Measurements from ENCODE around the gene EIF1.
A peak's percentile ranks its signal among the peaks of the same experiment; 100 is the strongest.
"Not testable (repeated sequence)": the region's sequence is repeated elsewhere in the genome, so short reads cannot be mapped to it uniquely, and the experiment has no call there.

EIF1 gene

GRCh38 chr17:41681776-41682175 lies 6.9 kb upstream of the EIF1 start:
- no peak overlapping the region for H3K4me3 ChIP-seq
- no peak for TF ChIP-seq Cebpa-rat (IDR thresholded peaks at IDR 0.05)
- H3K4me2 ChIP-seq = peak overlapping the region in 6 of 11 experiments; percentile 15 to 71 (median 53); a peak in 7 of 22 replicates

GRCh38 chr17:41682631-41683030 lies 6.1 kb upstream of the EIF1 start:
- no peak overlapping the region for H3K4me3 ChIP-seq
- peaks cover 20 to 63% (median 37%) of the 10 kb centered on the region in 10 experiments for H3K4me1 ChIP-seq
- H3K9me3 ChIP-seq (replicated peaks in 1 of 11) = peaks cover 0 to 24% (median 20%) of the 10 kb centered on the region in 11 experiments; a peak in 18 of 22 replicates
- H4K20me1 ChIP-seq = no peaks in the 10 kb centered on the region
- H3K36me3 ChIP-seq = no peaks in the 10 kb centered on the region
- H3K27me3 ChIP-seq = no peaks in the 10 kb centered on the region
- no peak overlapping the region for H3K9ac ChIP-seq
- TF ChIP-seq Cebpa-rat (IDR thresholded peaks at IDR 0.05) = no peak
- peak overlapping the region in 5 of 11 experiments; percentile 51 to 71 (median 53); a peak in 10 of 22 replicates for H3K4me2 ChIP-seq
- no peak overlapping the region for H3K27ac ChIP-seq

More at GRCh38 chr17:41681776-41682175, 6.9 kb upstream of the EIF1 start:
- H3K9me3 ChIP-seq (replicated peaks in 1 of 11) = peaks cover 0 to 32% (median 27%) of the 10 kb centered on the region in 11 experiments; a peak in 18 of 22 replicates
- H3K36me3 ChIP-seq = no peaks in the 10 kb centered on the region
- H4K20me1 ChIP-seq = no peaks in the 10 kb centered on the region
- no peaks in the 10 kb centered on the region for H3K27me3 ChIP-seq
- H3K9ac ChIP-seq = no peak overlapping the region
- no peak overlapping the region for H3K27ac ChIP-seq
- H3K4me1 ChIP-seq = peaks cover 17 to 65% (median 37%) of the 10 kb centered on the region in 10 experiments

GRCh38 chr17:41683441-41684007 lies 5.2 kb upstream of the EIF1 start:
- Histone ChIP-seq H3K4me3 (no peak overlapping the region), H3K4me2 (peak overlapping the region in 3 of 11 experiments; percentile 53 to 71 (median 60); a peak in 6 of 22 replicates), H3K4me1 (peaks cover 23 to 58% (median 39%) of the 10 kb centered on the region in 10 experiments), H3K9ac (no peak overlapping the region), H3K36me3 (no peaks in the 10 kb centered on the region), H3K27me3 (no peaks in the 10 kb centered on the region), H3K9me3 (replicated peaks in 1 of 11) (peaks cover 0 to 15% (median 11%) of the 10 kb centered on the region in 11 experiments; a peak in 18 of 22 replicates), H4K20me1 (no peaks in the 10 kb centered on the region), H3K27ac (no peak overlapping the region)
- TF ChIP-seq Cebpa-rat (IDR thresholded peaks at IDR 0.05) = no peak

GRCh38 chr17:41684035-41684434 lies 4.7 kb upstream of the EIF1 start:
- H3K27me3 ChIP-seq = no peaks in the 10 kb centered on the region
- H4K20me1 ChIP-seq = peaks cover 0 to 3% (median 3%) of the 10 kb centered on the region in 11 experiments; a peak in 9 of 22 replicates

GRCh38 chr17:41685753-41686152 lies 2.9 kb upstream of the EIF1 start:
- H3K27me3 ChIP-seq, H3K4me3 ChIP-seq, H3K4me2 ChIP-seq, H3K9ac ChIP-seq, H3K27ac ChIP-seq: not testable (repeated sequence)
- Histone ChIP-seq H3K4me1 (peaks cover 14 to 50% (median 32%) of the 10 kb centered on the region in 10 experiments), H4K20me1 (peaks cover 15 to 20% (median 19%) of the 10 kb centered on the region in 11 experiments), H3K9me3 (replicated peaks in 1 of 11) (peaks cover 0 to 13% (median 10%) of the 10 kb centered on the region in 11 experiments; a peak in 12 of 22 replicates), H3K36me3 (peaks cover 14 to 15% (median 15%) of the 10 kb centered on the region in 11 experiments)

More at GRCh38 chr17:41684035-41684434, 4.7 kb upstream of the EIF1 start:
- Histone ChIP-seq H3K4me2 (peak overlapping the region in 1 of 11 experiments; percentile 71; a peak in 1 of 22 replicates), H3K36me3 (no peaks in the 10 kb centered on the region), H3K27ac (no peak overlapping the region), H3K9me3 (replicated peaks in 1 of 11) (peaks cover 0 to 13% (median 10%) of the 10 kb centered on the region in 11 experiments; a peak in 12 of 22 replicates), H3K4me1 (peaks cover 18 to 55% (median 34%) of the 10 kb centered on the region in 10 experiments), H3K4me3 (no peak overlapping the region), H3K9ac (no peak overlapping the region)
- TF ChIP-seq Cebpa-rat (IDR thresholded peaks at IDR 0.05) = no peak

- no peak for TF ChIP-seq Cebpa-rat (IDR thresholded peaks at IDR 0.05)
- no peak overlapping the region for H3K4me3 ChIP-seq
These were observed 2.4 kb upstream of the EIF1 start for GRCh38 chr17:41686281-41686680.

GRCh38 chr17:41687828-41688640 lies 651 bp upstream of the EIF1 start:
- Histone ChIP-seq H3K9ac (peak overlapping the region; percentile 98 to 100 (median 99)), H4K20me1 (peaks cover 38 to 43% (median 42%) of the 10 kb centered on the region in 11 experiments), H3K4me3 (peak overlapping the region; percentile 69 to 98 (median 89)), H3K9me3 (replicated peaks in 1 of 11) (peaks cover 0 to 13% (median 10%) of the 10 kb centered on the region in 11 experiments; a peak in 12 of 22 replicates), H3K4me2 (peak overlapping the region; percentile 66 to 89 (median 87)), H3K27me3 (no peaks in the 10 kb centered on the region), H3K36me3 (peaks cover 37 to 38% (median 37%) of the 10 kb centered on the region in 11 experiments), H3K4me1 (peaks cover 21 to 48% (median 30%) of the 10 kb centered on the region in 10 experiments), H3K27ac (peak overlapping the region; percentile 73 to 100 (median 99))
- TF ChIP-seq Cebpa-rat (IDR thresholded peaks at IDR 0.05) = no peak

More at GRCh38 chr17:41686281-41686680, 2.4 kb upstream of the EIF1 start:
- H3K27me3 ChIP-seq = no peaks in the 10 kb centered on the region
- peaks cover 20 to 55% (median 37%) of the 10 kb centered on the region in 10 experiments for H3K4me1 ChIP-seq
- H3K9ac ChIP-seq = no peak overlapping the region
- H4K20me1 ChIP-seq = peaks cover 20 to 26% (median 24%) of the 10 kb centered on the region in 11 experiments
- peaks cover 20 to 21% (median 20%) of the 10 kb centered on the region in 11 experiments for H3K36me3 ChIP-seq
- H3K27ac ChIP-seq = peak overlapping the region in 3 of 11 experiments; percentile 10 to 63 (median 37); a peak in 3 of 22 replicates
- peaks cover 0 to 13% (median 10%) of the 10 kb centered on the region in 11 experiments; a peak in 12 of 22 replicates for H3K9me3 ChIP-seq (replicated peaks in 1 of 11)
- peak overlapping the region in 2 of 11 experiments; percentile 28 to 53; a peak in 2 of 22 replicates for H3K4me2 ChIP-seq

- peaks cover 44 to 59% (median 55%) of the 10 kb centered on the region in 11 experiments for H4K20me1 ChIP-seq
- peak overlapping the region; percentile 98 to 100 (median 99) for H3K9ac ChIP-seq
- H3K4me2 ChIP-seq = peak overlapping the region; percentile 75 to 98 (median 89)
- peaks cover 46 to 55% (median 53%) of the 10 kb centered on the region in 11 experiments for H3K36me3 ChIP-seq
- peaks cover 0 to 13% (median 10%) of the 10 kb centered on the region in 11 experiments; a peak in 12 of 22 replicates for H3K9me3 ChIP-seq (replicated peaks in 1 of 11)
- peaks cover 22 to 40% (median 29%) of the 10 kb centered on the region in 10 experiments for H3K4me1 ChIP-seq
- TF ChIP-seq Cebpa-rat (IDR thresholded peaks at IDR 0.05) = peak in 2 of 11 experiments; percentile 3 to 8; a peak in 2 of 22 replicates
- peak overlapping the region; percentile 69 to 98 (median 89) for H3K4me3 ChIP-seq
- H3K27ac ChIP-seq = peak overlapping the region; percentile 98 to 100 (median 99)
- H3K27me3 ChIP-seq = no peaks in the 10 kb centered on the region
These were observed 1.0 kb downstream of the EIF1 start for GRCh38 chr17:41689497-41690299.
